Suprapubic skin (tissue), 4 donors: Measurements from ENCODE around the gene CLSTN2. TPM values are rescaled to one million over a fixed set of nuclear protein-coding genes. Genes with fewer than 3 reads are reported as not detected.

Experiments used
- DNase-seq, 2 donors: peaks; one replicate each; pipeline ENCODE4 v3.0.0-alpha.2; 2019; ENCODE audit warnings: low spot score in 2 of 2
- H3K27ac ChIP-seq: fragments of 200-600 bp; sonication (generic); one replicate; pipeline ENCODE4 v1.5.1; 2019
- H3K27me3 ChIP-seq: fragments of 200-600 bp; sonication (generic); one replicate; pipeline ENCODE4 v1.5.1; 2019
- H3K36me3 ChIP-seq: fragments of 200-600 bp; sonication (generic); one replicate; pipeline ENCODE4 v1.5.1; 2019
- H3K4me1 ChIP-seq: fragments of 200-600 bp; sonication (generic); one replicate; pipeline ENCODE4 v1.5.1; 2019
- H3K4me3 ChIP-seq: fragments of 200-600 bp; sonication (generic); one replicate; pipeline ENCODE4 v1.5.1; 2019; ENCODE audit warnings: mild to moderate bottlenecking
- H3K9me3 ChIP-seq: fragments of 200-600 bp; sonication (generic); one replicate; pipeline ENCODE4 v1.5.1; 2019
- CTCF ChIP-seq, 2 donors: fragments of 200-600 bp in 1 of 2; fragments of 450-650 bp in 1 of 2; sonication (generic) in 1 of 2; IDR thresholded peaks; one replicate each; pipeline ENCODE4 v1.5.1; 2016 to 2019; ENCODE audit warnings: antibody characterized with exemption in 2 of 2, mild to moderate bottlenecking in 1 of 2, moderate library complexity in 1 of 2
- EP300 ChIP-seq: sonication (generic); formaldehyde crosslinking; IDR thresholded peaks from one replicate; pipeline ENCODE4 v1.6.1; 2017; ENCODE audit warnings: antibody characterized with exemption
- POLR2A ChIP-seq, 2 donors: fragments of 450-650 bp; IDR thresholded peaks; one replicate each; pipeline ENCODE4 v1.6.1; 2017; ENCODE audit warnings: antibody characterized with exemption in 2 of 2, mild to moderate bottlenecking in 2 of 2, moderate library complexity in 2 of 2
- POLR2AphosphoS5 ChIP-seq, 3 donors: sonication (generic); formaldehyde crosslinking; IDR thresholded peaks; one replicate each; pipeline ENCODE4 v1.6.1; 2017; ENCODE audit warnings: antibody characterized with exemption in 3 of 3
- WGBS: methylation state at CpG from one replicate; pipeline ENCODE4 v1.1.5; 2018; 5-methylcytosine and 5-hydroxymethylcytosine counted together
- total RNA-seq, 4 donors: library from RNA; depleted of rRNA; stranded (reverse); fragments of >200 nt; gene quantifications; one replicate each; pipeline ENCODE4 v1.1.0, GENCODE V29; 2016

Gene CLSTN2
- total RNA-seq, 4 donors from 2014 or later, result 4.3 to 14.1 (median 7.4) TPM

GRCh38 chr3:139974809-139975425 lies 39.9 kb downstream of the CLSTN2 start:
- WGBS, result 78% methylated on average over 2 of the region's 2 CpGs
- Histone ChIP-seq H3K9me3 (no peaks in the 10 kb centered on the region), H3K27me3 (no peaks in the 10 kb centered on the region), H3K27ac (no peak overlapping the region), H3K36me3 (no peaks in the 10 kb centered on the region), H3K4me3 (no peak overlapping the region), H3K4me1 (no peaks in the 10 kb centered on the region)
- DNase-seq, result no peak
- TF ChIP-seq POLR2AphosphoS5 (IDR thresholded peaks at IDR 0.05) (no peak), EP300 (no peak), POLR2A (IDR thresholded peaks at IDR 0.05) (no peak), CTCF (IDR thresholded peaks at IDR 0.05) (no peak)

GRCh38 chr3:139975594-139976365 lies 40.8 kb downstream of the CLSTN2 start:
- Histone ChIP-seq H3K4me1 (no peaks in the 10 kb centered on the region), H3K9me3 (no peaks in the 10 kb centered on the region), H3K27ac (no peak overlapping the region), H3K27me3 (no peaks in the 10 kb centered on the region), H3K4me3 (no peak overlapping the region), H3K36me3 (no peaks in the 10 kb centered on the region)
- WGBS, result 57% methylated on average over 5 of the region's 5 CpGs
- no peak for DNase-seq
- no peak for TF ChIP-seq EP300

- Histone ChIP-seq H3K27me3 (no peaks in the 10 kb centered on the region), H3K27ac (no peak overlapping the region), H3K36me3 (no peaks in the 10 kb centered on the region), H3K9me3 (no peaks in the 10 kb centered on the region), H3K4me3 (no peak overlapping the region), H3K4me1 (no peaks in the 10 kb centered on the region)
- no peak for TF ChIP-seq POLR2AphosphoS5 (IDR thresholded peaks at IDR 0.05)
- TF ChIP-seq EP300, result no peak
- no peak for TF ChIP-seq CTCF (IDR thresholded peaks at IDR 0.05)
- no peak for TF ChIP-seq POLR2A (IDR thresholded peaks at IDR 0.05)
- 93% methylated on average over 4 of the region's 4 CpGs for WGBS
- DNase-seq, result no peak
Measured at GRCh38 chr3:139978966-139979365, 44.0 kb downstream of the CLSTN2 start.

GRCh38 chr3:139979991-139980390 lies 45.0 kb downstream of the CLSTN2 start:
- no peaks in the 10 kb centered on the region for H3K36me3 ChIP-seq
- no peak for DNase-seq
- H3K27me3 ChIP-seq, result no peaks in the 10 kb centered on the region
- 87% methylated on average over 1 of the region's 1 CpG for WGBS
- H3K4me3 ChIP-seq, result no peak overlapping the region
- H3K4me1 ChIP-seq, result no peaks in the 10 kb centered on the region
- no peak overlapping the region for H3K27ac ChIP-seq
- TF ChIP-seq CTCF (IDR thresholded peaks at IDR 0.05) (no peak), POLR2A (IDR thresholded peaks at IDR 0.05) (no peak), EP300 (no peak), POLR2AphosphoS5 (IDR thresholded peaks at IDR 0.05) (no peak)
- no peaks in the 10 kb centered on the region for H3K9me3 ChIP-seq

- no peak overlapping the region for H3K4me3 ChIP-seq
- no peaks in the 10 kb centered on the region for H3K36me3 ChIP-seq
- H3K9me3 ChIP-seq, result no peaks in the 10 kb centered on the region
- no peaks in the 10 kb centered on the region for H3K4me1 ChIP-seq
- H3K27me3 ChIP-seq, result no peaks in the 10 kb centered on the region
- DNase-seq, result no peak
- no peak overlapping the region for H3K27ac ChIP-seq
- no peak for TF ChIP-seq POLR2AphosphoS5 (IDR thresholded peaks at IDR 0.05)
- no peak for TF ChIP-seq EP300
- TF ChIP-seq CTCF (IDR thresholded peaks at IDR 0.05), result no peak
- no peak for TF ChIP-seq POLR2A (IDR thresholded peaks at IDR 0.05)
- 80% methylated on average over 1 of the region's 1 CpG for WGBS
Measured at GRCh38 chr3:139982404-139982803, 47.4 kb downstream of the CLSTN2 start.
